ENCODE results near the gene CENPT. TPM values are rescaled to one million over a fixed set of nuclear protein-coding genes. Genes with fewer than 3 reads are reported as not detected.

Gene CENPT
- total and polyA plus RNA-seq, 2 of the 13 experiments (the other 11 are each of a cell fraction or from before 2014, with no cell fraction given): 40.9 to 43.3 TPM

DNA sequence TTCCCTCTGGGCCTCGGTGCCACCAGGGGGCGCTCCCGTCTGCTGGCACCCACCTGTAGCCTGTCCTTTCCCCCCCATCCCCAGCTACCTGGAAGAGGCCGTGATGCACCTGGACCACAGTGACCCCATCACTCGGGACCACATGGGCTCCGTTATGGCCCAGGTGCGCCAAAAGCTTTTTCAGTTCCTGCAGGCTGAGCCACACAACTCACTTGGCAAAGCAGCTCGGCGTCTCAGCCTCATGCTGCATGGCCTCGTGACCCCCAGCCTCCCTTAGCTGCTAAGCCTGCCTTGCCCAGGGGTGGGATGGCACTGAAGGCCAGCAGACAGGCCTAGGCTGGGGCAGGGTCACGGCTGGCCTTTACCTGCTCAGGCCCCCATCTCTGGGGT, 36.4 kb upstream of the CENPT start (continued):
- TF ChIP-seq KIAA2018 (CRISPR knock-in tag; IDR thresholded peaks at IDR 0.05; ENCODE audit: borderline replicate concordance): no peak
- TF ChIP-seq HCFC1 (IDR thresholded peaks at IDR 0.05; ENCODE audit: low read depth, low read length): no peak
- TF ChIP-seq, protein P1, sequence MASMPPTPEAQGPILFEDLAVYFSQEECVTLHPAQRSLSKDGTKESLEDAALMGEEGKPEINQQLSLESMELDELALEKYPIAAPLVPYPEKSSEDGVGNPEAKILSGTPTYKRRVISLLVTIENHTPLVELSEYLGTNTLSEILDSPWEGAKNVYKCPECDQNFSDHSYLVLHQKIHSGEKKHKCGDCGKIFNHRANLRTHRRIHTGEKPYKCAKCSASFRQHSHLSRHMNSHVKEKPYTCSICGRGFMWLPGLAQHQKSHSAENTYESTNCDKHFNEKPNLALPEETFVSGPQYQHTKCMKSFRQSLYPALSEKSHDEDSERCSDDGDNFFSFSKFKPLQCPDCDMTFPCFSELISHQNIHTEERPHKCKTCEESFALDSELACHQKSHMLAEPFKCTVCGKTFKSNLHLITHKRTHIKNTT (CRISPR knock-in tag; IDR thresholded peaks at IDR 0.05): no peak
- TF ChIP-seq FOXK1 (CRISPR knock-in tag; IDR thresholded peaks at IDR 0.05; ENCODE audit: borderline replicate concordance, low read depth): peak; percentile 27; the same call in 1 of the 2 replicates
- TF ChIP-seq SPEN (CRISPR knock-in tag; IDR thresholded peaks at IDR 0.05; ENCODE audit: low read depth): 0 out of 2 replicates have a peak, but pooled peaks have one; percentile 26
- no peak for TF ChIP-seq ZBTB4 (CRISPR knock-in tag; IDR thresholded peaks at IDR 0.05; ENCODE audit: borderline replicate concordance)
- no peak; the same call in 1 of the 2 replicates for TF ChIP-seq NRL (CRISPR knock-in tag; IDR thresholded peaks at IDR 0.05; ENCODE audit: borderline replicate concordance)
- TF ChIP-seq PAX8 (CRISPR knock-in tag; IDR thresholded peaks at IDR 0.05; ENCODE audit: borderline replicate concordance): no peak
- TF ChIP-seq RNF2 (conservative IDR thresholded peaks at IDR 0.05; ENCODE audit: low read depth): no peak
- no peak for TF ChIP-seq BHLHE40 (IDR thresholded peaks at IDR 0.05; ENCODE audit: low read length)
- 0 out of 2 replicates have a peak, but pooled peaks have one; percentile 26 for TF ChIP-seq WIZ (CRISPR knock-in tag; IDR thresholded peaks at IDR 0.05)
- no peak for TF ChIP-seq ZNF235 (CRISPR knock-in tag; IDR thresholded peaks at IDR 0.05; ENCODE audit: borderline replicate concordance)
- TF ChIP-seq ZNF639 (CRISPR knock-in tag; conservative IDR thresholded peaks at IDR 0.05): no peak
- TF ChIP-seq TOPORS (CRISPR knock-in tag; IDR thresholded peaks at IDR 0.05): peak; percentile 63; the same call in 1 of the 2 replicates
